ENCODE measurements around the gene MLLT6. TPM values are rescaled to one million over a fixed set of nuclear protein-coding genes. Genes with fewer than 3 reads are reported as not detected.
A peak's percentile ranks its signal among the peaks of the same experiment; 100 is the strongest.

MLLT6 gene
- total RNA-seq, 4 donors from 2014 or later, result 30.6 to 79.7 (median 35.1) TPM

DNA sequence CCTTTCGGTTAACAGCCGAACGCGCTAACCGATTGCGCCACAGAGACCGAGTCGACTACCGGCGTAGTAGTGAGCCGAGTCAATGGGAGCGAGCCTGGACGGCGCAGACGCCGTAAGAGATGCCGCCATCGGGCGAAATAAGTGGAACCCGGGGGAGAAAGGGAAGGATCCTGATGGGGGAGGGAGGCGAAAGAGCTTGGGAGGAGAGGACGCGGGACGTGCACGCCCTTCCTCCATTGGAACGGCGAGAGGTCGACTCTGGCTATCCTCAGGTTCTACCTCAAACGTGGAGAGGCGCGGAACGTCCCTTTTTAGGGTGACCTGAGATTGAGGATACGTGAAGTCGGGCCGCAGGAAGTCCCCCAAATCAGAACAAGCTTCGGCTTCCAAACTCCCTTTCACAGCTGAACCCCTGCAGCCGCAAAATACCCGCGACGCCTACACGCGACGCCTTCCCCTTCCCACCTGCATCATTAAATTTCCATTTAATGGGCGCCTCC, 46.8 kb downstream of the MLLT6 start:
- H3K9me3 ChIP-seq, result no peaks in the 10 kb centered on the region
- H3K36me3 ChIP-seq, result peaks cover 0 to 29% (median 8%) of the 10 kb centered on the region in 3 donors
- peak overlapping the region; percentile 69 to 99 (median 87) for H3K4me3 ChIP-seq
- intact Hi-C loops (cut with DNase I), result no loop called here
- H3K27me3 ChIP-seq, result peaks cover 0 to 20% (median 0%) of the 10 kb centered on the region in 4 donors
- TF ChIP-seq, protein P1, sequence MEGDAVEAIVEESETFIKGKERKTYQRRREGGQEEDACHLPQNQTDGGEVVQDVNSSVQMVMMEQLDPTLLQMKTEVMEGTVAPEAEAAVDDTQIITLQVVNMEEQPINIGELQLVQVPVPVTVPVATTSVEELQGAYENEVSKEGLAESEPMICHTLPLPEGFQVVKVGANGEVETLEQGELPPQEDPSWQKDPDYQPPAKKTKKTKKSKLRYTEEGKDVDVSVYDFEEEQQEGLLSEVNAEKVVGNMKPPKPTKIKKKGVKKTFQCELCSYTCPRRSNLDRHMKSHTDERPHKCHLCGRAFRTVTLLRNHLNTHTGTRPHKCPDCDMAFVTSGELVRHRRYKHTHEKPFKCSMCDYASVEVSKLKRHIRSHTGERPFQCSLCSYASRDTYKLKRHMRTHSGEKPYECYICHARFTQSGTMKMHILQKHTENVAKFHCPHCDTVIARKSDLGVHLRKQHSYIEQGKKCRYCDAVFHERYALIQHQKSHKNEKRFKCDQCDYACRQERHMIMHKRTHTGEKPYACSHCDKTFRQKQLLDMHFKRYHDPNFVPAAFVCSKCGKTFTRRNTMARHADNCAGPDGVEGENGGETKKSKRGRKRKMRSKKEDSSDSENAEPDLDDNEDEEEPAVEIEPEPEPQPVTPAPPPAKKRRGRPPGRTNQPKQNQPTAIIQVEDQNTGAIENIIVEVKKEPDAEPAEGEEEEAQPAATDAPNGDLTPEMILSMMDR (IDR thresholded peaks at IDR 0.05), result no peak
- TF ChIP-seq POLR2A (IDR thresholded peaks at IDR 0.05), result no peak
- peak overlapping the region; percentile 80 to 94 (median 94) for H3K27ac ChIP-seq
- DNase-seq, result no peak
- WGBS, 2 donors, result 1% methylated on average over 42 of the region's 44 CpGs
- H3K4me1 ChIP-seq, result peaks cover 35 to 74% (median 46%) of the 10 kb centered on the region in 3 donors

DNA sequence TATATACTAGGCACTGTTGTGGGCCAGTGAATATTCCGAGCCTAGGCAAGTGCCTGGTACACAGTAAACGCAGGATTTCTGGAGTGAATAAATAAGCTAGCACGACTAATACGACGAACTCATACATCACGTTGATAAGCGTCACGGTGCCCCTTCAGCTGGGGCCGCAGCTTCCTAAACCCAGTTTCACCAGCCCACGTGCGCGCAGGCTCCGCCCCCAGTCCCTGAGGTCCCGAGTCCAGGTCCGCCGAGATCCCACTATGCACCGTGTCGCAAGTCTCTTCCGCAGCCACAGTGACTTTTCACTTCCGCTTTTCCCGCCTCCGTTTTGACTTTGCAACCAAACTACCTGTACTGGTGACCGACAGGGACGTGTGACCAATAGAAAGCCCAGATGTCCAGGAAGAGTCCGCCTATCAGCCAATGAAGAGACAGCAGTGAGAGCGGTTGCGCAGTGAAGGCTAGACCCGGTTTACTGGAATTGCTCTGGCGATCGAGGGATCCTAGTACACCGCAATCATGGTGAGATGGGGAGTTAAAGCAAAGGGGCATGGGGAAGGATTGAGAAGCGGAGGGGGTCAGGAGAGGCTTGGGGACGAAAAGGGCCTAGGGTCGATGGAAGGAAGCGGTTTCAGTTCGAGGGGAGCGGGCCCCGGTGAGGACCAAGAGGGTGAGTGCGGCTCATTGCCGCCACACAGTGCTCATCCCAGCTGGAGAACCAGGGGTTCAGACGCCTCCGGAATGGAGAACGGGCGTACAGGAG, 47.4 kb downstream of the MLLT6 start, which contains the start of gene PSMB3:
PSMB3 (plus strand) TSS at position 434 of the 763 bp plus-strand sequence; CDS start at position 520, 86 bp downstream.
- no peaks in the 10 kb centered on the region for H3K9me3 ChIP-seq
- DNase-seq, result peak; percentile 96
- H3K27ac ChIP-seq, result peak within 1 kb of the TSS; percentile 80 to 94 (median 94)
- intact Hi-C loops (cut with DNase I), result no loop called here
- H3K4me1 ChIP-seq, result peaks cover 32 to 68% (median 45%) of the 10 kb centered on the region in 3 donors
- H3K4me3 ChIP-seq, result peak within 1 kb of the TSS; percentile 69 to 99 (median 87)
- 0 to 1% methylated on average over 28 to 43 of the region's 44 CpGs for WGBS, 2 donors
- H3K36me3 ChIP-seq, result peaks cover 0 to 36% (median 9%) of the 10 kb centered on the region in 3 donors
- H3K27me3 ChIP-seq, result peaks cover 0 to 15% (median 0%) of the 10 kb centered on the region in 4 donors
- TF ChIP-seq POLR2A (IDR thresholded peaks at IDR 0.05), result peak in 2 of 4 donors; percentile 19 to 54
- TF ChIP-seq, protein P1 (IDR thresholded peaks at IDR 0.05), result no peak

DNA sequence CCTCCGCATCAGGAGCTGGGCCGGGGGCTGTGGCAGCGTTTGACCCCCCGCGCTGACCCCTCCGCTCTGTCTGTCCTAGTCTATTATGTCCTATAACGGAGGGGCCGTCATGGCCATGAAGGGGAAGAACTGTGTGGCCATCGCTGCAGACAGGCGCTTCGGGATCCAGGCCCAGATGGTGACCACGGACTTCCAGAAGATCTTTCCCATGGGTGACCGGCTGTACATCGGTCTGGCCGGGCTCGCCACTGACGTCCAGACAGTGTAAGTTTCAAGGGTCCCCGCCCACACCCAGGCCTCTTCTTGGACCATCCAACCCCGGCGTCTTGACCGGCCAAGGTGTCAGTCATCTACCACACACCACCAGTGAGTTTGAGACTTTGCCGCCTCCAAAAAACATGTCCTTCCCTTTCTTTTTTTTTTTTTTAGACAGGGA, 48.0 kb downstream of the MLLT6 start:
- DNase-seq, result no peak

DNA sequence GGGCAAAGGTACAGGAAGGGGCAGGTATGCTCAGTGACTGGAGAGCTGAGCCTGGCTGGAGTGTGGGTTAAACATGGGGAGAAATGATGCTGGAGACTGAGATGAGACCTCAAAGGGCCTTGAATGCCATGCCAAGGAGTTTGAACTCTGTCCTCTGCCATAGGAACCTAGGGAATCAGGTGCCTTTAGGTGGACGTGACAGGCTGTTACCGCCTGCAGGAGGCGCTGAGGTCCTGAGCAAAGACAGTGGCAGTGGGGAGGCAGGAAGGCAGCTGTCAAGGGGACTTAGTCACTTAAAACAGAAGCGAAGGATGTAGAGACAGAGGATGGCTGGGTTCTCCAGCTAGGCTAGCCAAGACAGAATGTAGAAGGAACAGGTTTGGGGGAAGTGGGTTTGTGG, 56.5 kb downstream of the MLLT6 start:
- H3K9me3 ChIP-seq, result no peaks in the 10 kb centered on the region

More for the DNA sequence above, 48.0 kb downstream of the MLLT6 start:
- H3K4me1 ChIP-seq, result peaks cover 32 to 65% (median 44%) of the 10 kb centered on the region in 3 donors
- H3K27me3 ChIP-seq, result peaks cover 0 to 14% (median 0%) of the 10 kb centered on the region in 4 donors
- intact Hi-C loops (cut with DNase I), result no loop called here
- H3K4me3 ChIP-seq, result peak overlapping the region; percentile 69 to 99 (median 87)
- H3K36me3 ChIP-seq, result peaks cover 0 to 42% (median 14%) of the 10 kb centered on the region in 3 donors
- no peaks in the 10 kb centered on the region for H3K9me3 ChIP-seq
- no peak for TF ChIP-seq POLR2A (IDR thresholded peaks at IDR 0.05)
- TF ChIP-seq, protein P1 (IDR thresholded peaks at IDR 0.05), result no peak
- WGBS, 2 donors, result 8% methylated on average over 21 to 22 of the region's 22 CpGs
- peak overlapping the region; percentile 80 to 94 (median 92) for H3K27ac ChIP-seq

More for the DNA sequence above, 56.5 kb downstream of the MLLT6 start:
- intact Hi-C loops (cut with DNase I), result no loop called here
- no peak for DNase-seq
- no peak for TF ChIP-seq POLR2A (IDR thresholded peaks at IDR 0.05)
- TF ChIP-seq, protein P1 (IDR thresholded peaks at IDR 0.05), result peak in 2 of 6 experiments; percentile 6 to 28
- Histone ChIP-seq H3K27ac (no peak overlapping the region), H3K36me3 (peaks cover 25 to 100% (median 42%) of the 10 kb centered on the region in 3 donors), H3K4me3 (no peak overlapping the region), H3K27me3 (no peaks in the 10 kb centered on the region), H3K4me1 (no peaks in the 10 kb centered on the region)
- 76 to 82% methylated on average over 4 of the region's 4 CpGs for WGBS, 2 donors
